Measurements from ENCODE around the gene RANBP1. TPM values are rescaled to one million over a fixed set of nuclear protein-coding genes. Genes with fewer than 3 reads are reported as not detected.

Gene RANBP1
- polyA plus RNA-seq, 4 donors, result 182 to 199 (median 190) TPM

- DNase-seq (ENCODE audit: low read depth in 4 of 4, low spot score in 3 of 4), result no peak
Measured at GRCh38 chr22:20087319-20088262, 28.3 kb upstream of the RANBP1 start.

DNA sequence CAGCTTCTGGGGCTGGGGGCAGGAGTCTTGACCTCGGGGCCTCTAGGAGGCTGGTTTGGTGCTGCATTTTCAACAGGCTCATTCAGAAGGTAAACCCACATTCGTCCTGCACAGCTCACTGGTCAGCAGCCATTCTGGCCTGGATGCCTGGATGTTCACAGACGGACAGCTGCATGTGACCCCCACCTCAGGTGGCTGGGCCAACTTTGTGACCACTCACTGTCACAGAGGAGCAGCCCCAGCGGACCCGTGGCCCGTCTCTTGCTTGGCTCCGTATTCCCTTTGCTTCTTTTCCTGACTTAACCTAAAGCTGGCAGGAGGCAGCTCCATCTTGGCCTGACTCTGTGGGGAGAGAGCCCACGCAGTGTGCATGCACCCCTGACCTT is 27.6 kb upstream of the RANBP1 start:
- no peak for DNase-seq (ENCODE audit: low read depth in 4 of 4, low spot score in 3 of 4)

DNA sequence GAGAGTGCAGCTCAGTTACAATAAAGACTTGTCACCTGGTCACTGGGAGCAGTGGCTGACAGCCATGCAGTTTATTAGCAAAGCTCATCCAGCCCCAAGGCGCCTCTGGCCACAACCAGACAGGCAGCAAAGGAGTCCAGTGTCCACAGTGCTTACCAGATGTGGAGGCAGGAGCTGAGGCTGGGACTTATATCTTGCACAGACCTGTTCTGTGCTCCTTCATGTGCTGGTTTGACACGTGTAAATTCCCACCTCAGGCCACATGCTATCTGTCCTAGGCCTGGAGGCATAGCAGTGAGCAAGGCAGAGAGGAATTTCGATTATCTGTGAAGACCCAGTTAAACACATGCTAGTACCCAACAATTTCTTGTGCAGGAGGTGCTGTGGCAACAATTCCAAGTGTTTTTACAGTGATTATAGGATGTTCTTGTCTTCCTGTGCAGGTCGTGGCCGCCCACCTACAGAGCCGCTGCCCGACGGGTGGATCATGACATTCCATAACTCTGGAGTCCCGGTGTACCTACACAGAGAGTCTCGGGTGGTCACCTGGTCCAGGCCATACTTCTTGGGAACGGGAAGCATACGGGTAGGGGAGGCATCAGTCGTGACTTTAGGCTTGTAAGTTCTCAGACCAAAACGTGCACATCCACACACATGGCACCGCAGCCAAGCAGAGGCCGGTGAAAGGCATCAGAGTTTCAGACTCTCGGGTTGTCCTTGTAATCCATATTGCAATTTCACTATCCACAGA is 26.5 kb upstream of the RANBP1 start:
- DNase-seq (ENCODE audit: low read depth in 4 of 4, low spot score in 3 of 4), result no peak

DNA sequence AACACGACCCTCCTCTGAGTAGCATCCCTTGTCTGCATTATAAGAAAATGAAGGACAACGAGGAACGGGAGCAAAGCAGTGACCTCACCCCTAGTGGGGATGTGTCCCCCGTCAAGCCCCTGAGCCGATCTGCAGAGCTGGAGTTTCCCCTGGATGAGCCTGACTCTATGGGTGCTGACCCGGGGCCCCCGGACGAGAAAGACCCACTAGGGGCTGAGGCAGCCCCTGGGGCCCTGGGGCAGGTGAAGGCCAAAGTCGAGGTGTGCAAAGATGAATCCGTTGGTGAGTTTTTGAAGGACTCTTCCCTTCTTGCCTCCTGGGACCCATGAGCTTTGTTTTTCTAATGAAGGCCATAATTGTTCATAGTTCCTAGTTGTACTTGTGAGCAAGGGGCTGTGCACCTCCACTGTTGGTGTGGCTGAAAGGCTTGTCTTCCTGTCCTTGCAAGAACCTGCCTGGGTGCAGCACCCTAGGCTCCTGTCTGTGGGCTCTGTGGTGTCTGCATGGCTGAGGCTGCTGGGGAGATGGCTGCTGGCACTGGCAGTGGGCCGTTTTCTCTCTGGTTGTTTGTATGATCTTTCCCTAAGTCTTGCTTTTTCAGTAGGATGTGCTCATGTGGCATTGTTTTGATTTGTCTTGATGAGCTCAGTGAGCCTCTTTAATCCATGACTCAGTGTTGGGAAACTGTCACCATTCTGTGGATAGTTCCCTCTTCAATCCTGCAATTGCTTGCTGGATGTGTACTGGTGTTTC is 25.8 kb upstream of the RANBP1 start:
- no peak for DNase-seq (ENCODE audit: low read depth in 4 of 4, low spot score in 3 of 4)

DNA sequence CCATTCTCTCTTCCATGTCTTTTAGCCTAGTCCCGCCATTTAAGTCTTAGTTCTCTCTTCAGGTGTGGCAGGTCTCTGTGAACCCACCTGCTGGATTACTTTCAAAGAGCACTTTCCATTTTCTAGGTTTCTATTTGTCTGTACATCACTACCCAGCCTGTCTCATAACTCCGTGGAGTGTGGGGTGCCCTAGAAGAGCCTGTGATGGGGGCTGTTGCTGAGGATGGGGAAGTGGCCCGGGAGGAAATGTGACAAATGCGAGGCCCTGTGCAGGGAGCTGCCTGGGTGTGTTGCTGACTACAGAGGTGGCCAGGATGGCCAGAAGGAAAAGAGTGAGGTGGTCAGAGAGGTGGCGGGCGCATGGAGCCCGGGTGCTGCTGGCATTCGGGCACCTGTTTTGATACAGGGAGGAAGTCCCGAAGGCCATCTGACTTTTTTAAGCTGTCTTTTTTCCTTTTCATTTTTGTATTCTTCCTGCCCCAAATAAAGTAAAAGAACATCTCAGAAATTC is 25.1 kb upstream of the RANBP1 start:
- DNase-seq (ENCODE audit: low read depth in 4 of 4, low spot score in 3 of 4), result no peak

- no peak for DNase-seq (ENCODE audit: low read depth in 4 of 4, low spot score in 3 of 4)
Measured at GRCh38 chr22:20091690-20092476, 24.0 kb upstream of the RANBP1 start.

GRCh38 chr22:20092477-20092854 is 23.4 kb upstream of the RANBP1 start:
- no peak for DNase-seq (ENCODE audit: low read depth in 4 of 4, low spot score in 3 of 4)

DNA sequence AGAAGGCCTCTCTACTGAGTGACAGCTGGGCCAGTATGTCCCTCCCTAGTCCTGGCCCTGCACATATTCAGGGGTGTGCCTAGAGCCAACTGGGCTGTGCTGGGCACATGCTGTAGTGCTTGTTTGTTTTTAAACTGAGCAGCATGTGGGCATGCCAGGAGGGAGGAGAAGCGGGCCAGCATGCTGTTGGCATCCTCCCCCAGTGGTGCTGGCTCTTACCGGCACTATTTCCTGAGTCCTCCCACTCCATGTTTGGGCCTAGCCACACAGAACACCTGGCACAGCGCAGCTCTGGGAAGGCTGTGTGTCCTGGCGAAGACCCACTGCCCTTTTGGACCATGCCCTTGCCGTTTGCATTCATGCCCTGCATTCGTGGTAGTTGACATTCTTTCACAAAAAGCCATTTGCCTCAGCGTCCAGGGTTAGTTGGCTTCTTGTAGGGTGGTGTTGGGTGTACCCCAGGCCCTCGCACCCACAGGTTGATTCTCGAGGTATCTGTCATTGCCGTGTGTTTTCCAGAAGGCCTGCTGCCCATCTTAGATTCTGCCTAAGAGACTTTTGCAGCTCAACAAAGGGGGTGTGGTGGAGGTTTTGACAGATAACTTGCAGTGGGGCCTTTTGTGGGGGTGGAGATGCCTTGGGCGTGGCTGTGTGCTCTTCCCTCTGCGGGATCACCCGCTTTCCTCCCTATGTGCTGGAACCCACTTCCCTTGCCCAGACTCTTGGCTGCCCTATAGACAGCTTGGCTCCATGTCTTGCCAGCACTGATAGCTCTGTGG is 22.3 kb upstream of the RANBP1 start:
- DNase-seq (ENCODE audit: low read depth in 4 of 4, low spot score in 3 of 4), result no peak

- no peak for DNase-seq (ENCODE audit: low read depth in 4 of 4, low spot score in 3 of 4)
Measured at GRCh38 chr22:20094197-20094807, 21.6 kb upstream of the RANBP1 start.

DNA sequence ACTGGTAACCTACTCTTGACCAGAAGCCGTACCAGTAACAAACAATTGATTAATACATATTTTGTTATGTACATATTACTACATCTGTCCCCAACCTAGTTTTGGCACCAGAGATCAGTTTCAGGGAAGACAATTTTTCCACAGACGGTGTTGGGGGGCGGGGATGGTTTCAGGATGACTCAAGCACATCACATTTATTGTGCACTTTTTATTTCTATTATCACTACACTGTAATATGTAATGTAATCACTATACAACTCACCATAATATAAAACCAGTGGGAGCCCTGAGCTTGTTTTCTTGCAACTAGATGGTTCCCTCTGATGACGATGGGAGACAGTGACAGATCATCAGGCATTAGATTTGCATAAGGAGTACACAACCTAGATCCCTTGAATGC is 20.4 kb upstream of the RANBP1 start:
- no peak for DNase-seq (ENCODE audit: low read depth in 4 of 4, low spot score in 3 of 4)

GRCh38 chr22:20096574-20097420 is 19.1 kb upstream of the RANBP1 start:
- DNase-seq (ENCODE audit: low read depth in 4 of 4, low spot score in 3 of 4), result no peak

GRCh38 chr22:20099099-20099711 is 16.7 kb upstream of the RANBP1 start:
- DNase-seq (ENCODE audit: low read depth in 4 of 4, low spot score in 3 of 4), result no peak

GRCh38 chr22:20101638-20102037 is 14.3 kb upstream of the RANBP1 start:
- no peak for DNase-seq (ENCODE audit: low read depth in 4 of 4, low spot score in 3 of 4)

GRCh38 chr22:20102203-20102780 is 13.6 kb upstream of the RANBP1 start:
- DNase-seq (ENCODE audit: low read depth in 4 of 4, low spot score in 3 of 4), result no peak

DNA sequence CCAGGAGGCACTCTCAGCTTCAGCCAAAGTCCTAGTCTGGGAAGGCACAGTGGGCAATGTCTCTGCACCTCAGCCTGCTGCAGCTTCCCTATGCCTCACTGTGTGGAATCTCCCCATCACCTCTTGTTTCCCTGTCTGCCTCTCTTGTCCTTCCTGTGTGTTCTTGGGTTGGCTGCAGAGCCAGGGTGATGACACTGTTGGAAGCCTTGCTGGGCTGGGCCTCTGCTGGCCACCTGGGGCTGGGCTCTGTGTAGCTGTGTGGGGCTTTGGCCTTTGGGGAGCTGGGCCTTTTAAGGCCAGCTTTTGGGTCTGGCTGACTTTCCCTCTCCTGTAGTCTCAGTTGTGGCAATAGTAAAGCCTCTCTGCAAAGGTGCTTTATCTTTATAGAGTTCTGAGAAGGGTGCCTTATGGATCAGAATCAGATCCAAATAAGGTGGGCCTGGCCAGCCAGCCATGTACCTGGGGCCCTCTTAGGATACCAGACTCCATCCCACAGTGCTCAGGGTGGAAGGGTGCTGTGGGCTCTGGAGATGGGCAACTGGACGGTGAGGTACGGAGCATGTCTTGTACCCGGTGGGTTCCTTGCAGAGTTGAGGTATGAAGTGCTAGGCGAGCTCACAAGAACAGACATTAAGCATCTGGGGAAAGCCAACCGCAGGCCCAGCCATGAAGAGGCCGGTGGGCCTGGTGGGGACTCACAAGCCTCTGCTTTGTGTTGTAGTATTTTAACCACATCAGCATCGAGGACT is 10.3 kb upstream of the RANBP1 start:
- no peak for DNase-seq (ENCODE audit: low read depth in 4 of 4, low spot score in 3 of 4)

DNA sequence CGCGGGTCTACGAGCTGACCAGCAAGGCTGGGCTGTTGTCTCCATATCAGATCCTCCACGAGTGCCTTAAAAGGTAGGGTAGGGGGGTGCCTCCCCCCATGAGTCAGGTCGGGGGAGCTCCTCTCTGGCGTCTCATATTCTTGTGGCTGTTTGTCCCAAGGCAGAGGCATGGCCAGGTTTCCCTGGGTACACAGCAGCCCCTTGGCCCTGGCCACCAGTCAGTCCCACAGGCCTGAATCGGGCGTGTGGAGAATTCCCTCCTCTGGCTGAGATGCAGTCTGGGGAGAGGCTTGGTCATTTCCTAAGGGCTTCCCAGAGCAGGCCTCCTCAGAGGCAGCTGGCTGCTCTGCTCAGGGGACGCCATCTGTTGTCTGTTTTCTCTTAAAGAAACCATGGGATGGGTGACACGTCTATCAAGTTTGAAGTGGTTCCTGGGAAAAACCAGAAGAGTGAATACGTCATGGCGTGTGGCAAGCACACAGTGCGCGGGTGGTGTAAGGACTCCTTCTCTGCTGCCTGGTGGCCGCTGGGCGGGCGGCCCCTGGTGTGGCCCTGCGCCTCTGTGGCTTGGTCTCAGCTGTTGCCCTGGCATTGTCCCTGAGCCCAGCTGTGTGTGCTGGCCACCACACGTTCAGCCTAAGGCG is 9.6 kb upstream of the RANBP1 start:
- no peak for DNase-seq (ENCODE audit: low read depth in 4 of 4, low spot score in 3 of 4)
